HAP-1 (cell line): ENCODE results near the gene VIPAS39.
"Not testable (repeated sequence)": the region's sequence is repeated elsewhere in the genome, so short reads cannot be mapped to it uniquely, and the experiment has no call there.

Experiments used
- DNase-seq, 2 experiments: peaks; one replicate each; pipeline ENCODE4 v3.0.0-alpha.2; 2016 to 2020; ENCODE audit warnings: low spot score in 2 of 2
- H3K27me3 ChIP-seq: fragments of 250-450 bp; sonication (Bioruptor Pico); 2 replicates; pipeline ENCODE4 v1.5.1; 2020; ENCODE audit warnings: low read depth, mild to moderate bottlenecking, moderate library complexity
- H3K36me3 ChIP-seq: fragments of 250-450 bp; sonication (Bioruptor Pico); replicated peaks from 2 replicates; pipeline ENCODE4 v1.5.1; 2020; ENCODE audit warnings: mild to moderate bottlenecking
- H3K4me1 ChIP-seq: fragments of 250-450 bp; sonication (Bioruptor Pico); 2 replicates; pipeline ENCODE4 v1.5.1; 2020; ENCODE audit warnings: mild to moderate bottlenecking
- H3K4me3 ChIP-seq: fragments of 250-450 bp; sonication (Bioruptor Pico); 2 replicates; pipeline ENCODE4 v1.5.1; 2020; ENCODE audit warnings: mild to moderate bottlenecking, moderate library complexity
- H3K9me3 ChIP-seq: fragments of 250-450 bp; sonication (Bioruptor Pico); 2 replicates; pipeline ENCODE4 v1.5.1; 2020; ENCODE audit warnings: mild to moderate bottlenecking, moderate library complexity
- in situ Hi-C: fragments of 300-500 bp; cut with MboI; formaldehyde crosslinking; loops from 3 replicates; pipeline ENCODE4 v1.14.3; 2020; ENCODE audit warnings: low sequenced_read_pairs, inconsistent platforms, mixed read lengths

VIPAS39 gene

GRCh38 chr14:77457115-77457521, 283 bp downstream of the VIPAS39 start:
- Histone ChIP-seq H3K9me3 (no peaks in the 10 kb centered on the region), H3K36me3 (peaks cover 28% of the 10 kb centered on the region), H3K4me1 (peaks cover 5% of the 10 kb centered on the region), H3K27me3 (no peaks in the 10 kb centered on the region), H3K4me3 (peak overlapping the region; percentile 70)
- DNase-seq: no peak
- in situ Hi-C loops: no loop called here

- no peak for DNase-seq
- in situ Hi-C loops: no loop called here
- H3K36me3 ChIP-seq: peaks cover 19% of the 10 kb centered on the region
- H3K4me1 ChIP-seq: peaks cover 5% of the 10 kb centered on the region
- peak overlapping the region; percentile 70 for H3K4me3 ChIP-seq
- no peaks in the 10 kb centered on the region for H3K9me3 ChIP-seq
- no peaks in the 10 kb centered on the region for H3K27me3 ChIP-seq
Observed at GRCh38 chr14:77455966-77456640, 1.3 kb downstream of the VIPAS39 start.

- Histone ChIP-seq H3K4me3 (no peak overlapping the region), H3K9me3 (no peaks in the 10 kb centered on the region), H3K4me1 (no peaks in the 10 kb centered on the region; the same call in 1 of the 2 replicates), H3K27me3 (no peaks in the 10 kb centered on the region), H3K36me3 (peaks cover 7% of the 10 kb centered on the region)
- no peak for DNase-seq
- in situ Hi-C loops: no loop called here
Observed at GRCh38 chr14:77442196-77442595, 15.2 kb downstream of the VIPAS39 start.

GRCh38 chr14:77439861-77440260, 17.5 kb downstream of the VIPAS39 start:
- H3K36me3 ChIP-seq: peaks cover 10% of the 10 kb centered on the region
- in situ Hi-C loops: no loop called here
- no peak overlapping the region for H3K4me3 ChIP-seq
- no peaks in the 10 kb centered on the region; the same call in 1 of the 2 replicates for H3K4me1 ChIP-seq
- no peaks in the 10 kb centered on the region for H3K27me3 ChIP-seq
- no peaks in the 10 kb centered on the region for H3K9me3 ChIP-seq
- DNase-seq: no peak

GRCh38 chr14:77438596-77438995, 18.8 kb downstream of the VIPAS39 start:
- H3K4me1 ChIP-seq: no peaks in the 10 kb centered on the region; the same call in 1 of the 2 replicates
- H3K36me3 ChIP-seq: peaks cover 10% of the 10 kb centered on the region
- no peak overlapping the region for H3K4me3 ChIP-seq
- no peaks in the 10 kb centered on the region for H3K27me3 ChIP-seq
- no peak for DNase-seq
- H3K9me3 ChIP-seq: no peaks in the 10 kb centered on the region
- in situ Hi-C loops: no loop called here

GRCh38 chr14:77436042-77436441, 21.4 kb downstream of the VIPAS39 start:
- H3K4me1 ChIP-seq: no peaks in the 10 kb centered on the region; the same call in 1 of the 2 replicates
- no peaks in the 10 kb centered on the region for H3K9me3 ChIP-seq
- H3K4me3 ChIP-seq: no peak overlapping the region
- H3K36me3 ChIP-seq: peaks cover 3% of the 10 kb centered on the region; the same call in 1 of the 2 replicates
- no peak for DNase-seq
- no peaks in the 10 kb centered on the region for H3K27me3 ChIP-seq
- in situ Hi-C loops: no loop called here

- no peak for DNase-seq
- Histone ChIP-seq H3K9me3 (no peaks in the 10 kb centered on the region), H3K4me3 (no peak overlapping the region), H3K27me3 (no peaks in the 10 kb centered on the region), H3K36me3 (peaks cover 15% of the 10 kb centered on the region), H3K4me1 (no peaks in the 10 kb centered on the region)
- in situ Hi-C loops: no loop called here
Observed at GRCh38 chr14:77426396-77426795, 31.0 kb downstream of the VIPAS39 start.

- peaks cover 15% of the 10 kb centered on the region for H3K36me3 ChIP-seq
- no peaks in the 10 kb centered on the region for H3K9me3 ChIP-seq
- no peak for DNase-seq
- no peaks in the 10 kb centered on the region for H3K27me3 ChIP-seq
- in situ Hi-C loops: no loop called here
- no peaks in the 10 kb centered on the region for H3K4me1 ChIP-seq
- H3K4me3 ChIP-seq: no peak overlapping the region
Observed at GRCh38 chr14:77424862-77425261, 32.5 kb downstream of the VIPAS39 start.

GRCh38 chr14:77423423-77423822, 34.0 kb downstream of the VIPAS39 start, which contains the start of gene NOXRED1:
NOXRED1 (minus strand) TSS chr14:77423523; CDS start chr14:77422889, 634 bp downstream.
- Histone ChIP-seq H3K4me1 (no peaks in the 10 kb centered on the region), H3K9me3 (no peaks in the 10 kb centered on the region), H3K36me3 (peaks cover 8% of the 10 kb centered on the region), H3K27me3 (no peaks in the 10 kb centered on the region), H3K4me3 (no peak within 1 kb of the TSS)
- in situ Hi-C loops: no loop called here
- no peak for DNase-seq

- peaks cover 7% of the 10 kb centered on the region; the same call in 1 of the 2 replicates for H3K9me3 ChIP-seq
- in situ Hi-C loops: no loop called here
- no peaks in the 10 kb centered on the region for H3K27me3 ChIP-seq
- no peak overlapping the region for H3K4me3 ChIP-seq
- no peak for DNase-seq
- H3K4me1 ChIP-seq: no peaks in the 10 kb centered on the region
- no peaks in the 10 kb centered on the region; the same call in 1 of the 2 replicates for H3K36me3 ChIP-seq
Observed at GRCh38 chr14:77421201-77421600, 36.2 kb downstream of the VIPAS39 start.

- Histone ChIP-seq H3K36me3 (no peaks in the 10 kb centered on the region), H3K9me3 (peaks cover 7% of the 10 kb centered on the region; the same call in 1 of the 2 replicates), H3K4me3 (no peak overlapping the region), H3K4me1 (no peaks in the 10 kb centered on the region), H3K27me3 (no peaks in the 10 kb centered on the region)
- in situ Hi-C loops: no loop called here
- no peak for DNase-seq
Observed at GRCh38 chr14:77416836-77417235, 40.6 kb downstream of the VIPAS39 start.

GRCh38 chr14:77416098-77416497, 41.3 kb downstream of the VIPAS39 start:
- H3K9me3 ChIP-seq, in situ Hi-C loops, H3K4me3 ChIP-seq: not testable (repeated sequence)

GRCh38 chr14:77415403-77416030, 41.9 kb downstream of the VIPAS39 start:
- H3K27me3 ChIP-seq, DNase-seq, in situ Hi-C loops, H3K36me3 ChIP-seq, H3K4me3 ChIP-seq, H3K4me1 ChIP-seq, H3K9me3 ChIP-seq: not testable (repeated sequence)

More at GRCh38 chr14:77416098-77416497, 41.3 kb downstream of the VIPAS39 start:
- not testable (repeated sequence) for H3K4me1 ChIP-seq, H3K36me3 ChIP-seq, H3K27me3 ChIP-seq, DNase-seq

GRCh38 chr14:77409131-77409533, 48.3 kb downstream of the VIPAS39 start:
- H3K9me3 ChIP-seq: no peaks in the 10 kb centered on the region
- H3K4me3 ChIP-seq: no peak overlapping the region
- no peaks in the 10 kb centered on the region for H3K36me3 ChIP-seq
- no peaks in the 10 kb centered on the region for H3K27me3 ChIP-seq
- DNase-seq: no peak
- H3K4me1 ChIP-seq: no peaks in the 10 kb centered on the region
- in situ Hi-C loops: no loop called here
